D341Med (cell line): ENCODE data around the gene MTLN.
"Not testable (repeated sequence)": the region's sequence is repeated elsewhere in the genome, so short reads cannot be mapped to it uniquely, and the experiment has no call there.

ENCODE experiments used
- DNase-seq: peaks from one replicate; pipeline ENCODE4 v3.0.0; 2012; ENCODE audit warnings: low spot score

Gene MTLN

GRCh38 chr2:110198016-110198415, 14.3 kb downstream of the MTLN start:
- DNase-seq = no peak

- DNase-seq = no peak
Observed at GRCh38 chr2:110197452-110197851, 14.9 kb downstream of the MTLN start.

GRCh38 chr2:110190169-110190568, 22.2 kb downstream of the MTLN start:
- DNase-seq = not testable (repeated sequence)

GRCh38 chr2:110182449-110182848, 29.9 kb downstream of the MTLN start:
- no peak for DNase-seq

GRCh38 chr2:110180036-110180435, 32.3 kb downstream of the MTLN start:
- DNase-seq = no peak

GRCh38 chr2:110173523-110173922, 38.8 kb downstream of the MTLN start:
- DNase-seq = no peak

GRCh38 chr2:110172506-110172905, 39.8 kb downstream of the MTLN start:
- DNase-seq = no peak

GRCh38 chr2:110170102-110170501, 42.2 kb downstream of the MTLN start:
- DNase-seq = no peak

GRCh38 chr2:110167326-110168000, 44.9 kb downstream of the MTLN start:
- no peak for DNase-seq

- no peak for DNase-seq
Observed at GRCh38 chr2:110166266-110166665, 46.1 kb downstream of the MTLN start.
